D721Med (cell line): ENCODE data around the gene IGSF3.

Experiments used
- DNase-seq: peaks from one replicate; pipeline ENCODE4 v3.0.0; 2011; ENCODE audit warnings: low spot score; ENCODE audit not compliant: insufficient read length
- FAIRE-seq: peaks from 2 replicates; lab custom pipeline; 2011; peaks lifted over from hg19 to GRCh38; lab: Jason Lieb, UNC
- CTCF ChIP-seq: IDR thresholded peaks from 2 replicates; pipeline ENCODE4 v1.5.1; 2012; ENCODE audit warnings: mild to moderate bottlenecking, control low read depth; ENCODE audit not compliant: insufficient read depth; ENCODE audit errors: missing control alignments

The IGSF3 gene

GRCh38 chr1:116674011-116674531, 6.5 kb upstream of the IGSF3 start:
- FAIRE-seq (no peak), DNase-seq (no peak)
- no peak for TF ChIP-seq CTCF

GRCh38 chr1:116671912-116672311, 4.4 kb upstream of the IGSF3 start:
- FAIRE-seq (no peak), DNase-seq (no peak)
- no peak for TF ChIP-seq CTCF

GRCh38 chr1:116671072-116671760, 3.7 kb upstream of the IGSF3 start:
- DNase-seq, result no peak
- no peak for FAIRE-seq
- no peak for TF ChIP-seq CTCF

GRCh38 chr1:116668277-116668676, 744 bp upstream of the IGSF3 start:
- DNase-seq (no peak), FAIRE-seq (no peak)
- no peak for TF ChIP-seq CTCF

GRCh38 chr1:116667078-116667574, 407 bp downstream of the IGSF3 start:
- no peak for DNase-seq
- FAIRE-seq, result no peak
- TF ChIP-seq CTCF, result no peak

- FAIRE-seq, result no peak
Observed at GRCh38 chr1:116666187-116667077, 1.1 kb downstream of the IGSF3 start.

More at GRCh38 chr1:116666187-116667077, 1.1 kb downstream of the IGSF3 start:
- TF ChIP-seq CTCF, result no peak
- DNase-seq, result no peak
